Right lobe of liver (tissue), 6 donors: Measurements from ENCODE around the gene HINT2. TPM values are rescaled to one million over a fixed set of nuclear protein-coding genes. Genes with fewer than 3 reads are reported as not detected.

ENCODE experiments used
- ATAC-seq, 4 donors: fragments of 200-7000 bp; cut with Tn5 transposase; one replicate each; pipeline ENCODE4 v1.9.1; 2020; ENCODE audit warnings: mild to moderate bottlenecking in 4 of 4, moderate library complexity in 4 of 4
- DNase-seq, 3 donors: peaks; one replicate each; pipeline ENCODE4 v3.0.0-alpha.2; 2020
- H3K27ac ChIP-seq, 3 donors: fragments of 200-600 bp; one replicate each; pipeline ENCODE4 v1.8.0; 2022
- H3K27me3 ChIP-seq, 2 donors: fragments of 200-600 bp; one replicate each; pipeline ENCODE4 v1.8.0; 2022
- H3K36me3 ChIP-seq, 4 donors: fragments of 200-600 bp; sonication (generic) in 1 of 4; one replicate each; pipeline versions ENCODE4 v1.5.1 to v1.8.0; 2017 to 2022; ENCODE audit warnings: control low read depth in 1 of 4
- H3K4me1 ChIP-seq, 4 donors: fragments of 200-600 bp; sonication (generic) in 1 of 4; one replicate each; pipeline versions ENCODE4 v1.5.1 to v1.8.0; 2017 to 2022; ENCODE audit warnings: control low read depth in 1 of 4
- H3K4me3 ChIP-seq, 3 donors: fragments of 200-600 bp; one replicate each; pipeline ENCODE4 v1.8.0; 2022
- H3K9me3 ChIP-seq, 4 donors: fragments of 200-600 bp; sonication (generic) in 1 of 4; one replicate each; pipeline versions ENCODE4 v1.5.1 to v1.8.0; 2017 to 2022; ENCODE audit warnings: control low read depth in 1 of 4
- CTCF ChIP-seq, 4 donors: fragments of 200-600 bp in 3 of 4; fragments of 450-650 bp in 1 of 4; IDR thresholded peaks; one replicate each; pipeline versions ENCODE4 v1.5.1 to v1.8.0; 2016 to 2022; ENCODE audit warnings: antibody characterized with exemption in 4 of 4, mild to moderate bottlenecking in 2 of 4
- POLR2A ChIP-seq: fragments of 450-650 bp; IDR thresholded peaks from one replicate; pipeline ENCODE4 v1.6.1; 2017; ENCODE audit warnings: antibody characterized with exemption, mild to moderate bottlenecking
- WGBS: methylation state at CpG from one replicate; pipeline ENCODE4 v1.1.6; 2018; ENCODE audit warnings: low coverage, low lambda C conversion rate; ENCODE audit not compliant: insufficient coverage; ENCODE audit errors: missing lambda C conversion rate; 5-methylcytosine and 5-hydroxymethylcytosine counted together
- intact Hi-C, 2 donors: fragments of 100-400 bp; cut with DNase I; formaldehyde crosslinking; loops; one replicate each; pipeline versions ENCODE4 v1.11.2 to v1.14.1; 2022
- total RNA-seq, 6 experiments: library from RNA; depleted of rRNA in 2 of 6; stranded (reverse); fragments of >200 nt in 2 of 6; fragmentation: NEBNext Ultra II Directional in 3 of 6; extraction: Animal tissue kit (Norgen Biotek cat#: 25700) in 3 of 6; gene quantifications; one replicate each; pipeline versions ENCODE4 v1.1.0 to v1.2.4, GENCODE V29; 2016 to 2023
- donor health status: DM: no; HTN: yes; CAD: no.
- donor health status: DM: no; HTN: no; CAD: no.
- donor health status: DM: no; HTN: no; CAD: no.
- donor health status: DM: no; HTN: yes; CAD: no.
- donor health status: DM: no; HTN: yes; CAD: no.

HINT2 gene
- total RNA-seq, 6 experiments from 2014 or later, result 46.0 to 86.3 (median 67.1) TPM

- ATAC-seq, result no peak
- peak in 1 of 3 donors; percentile 17 for DNase-seq
- intact Hi-C loops, result no loop called here
These were observed 39.4 kb upstream of the HINT2 start for GRCh38 chr9:35854091-35854762.

GRCh38 chr9:35852876-35853865 is 38.3 kb upstream of the HINT2 start:
- no peaks in the 10 kb centered on the region for H3K27me3 ChIP-seq
- no peak overlapping the region for H3K27ac ChIP-seq
- ATAC-seq (peak in 1 of 4 donors; percentile 21), DNase-seq (peak in 1 of 3 donors; percentile 39)
- intact Hi-C loops, result no loop called here
- no peak for TF ChIP-seq CTCF (IDR thresholded peaks at IDR 0.05)
- TF ChIP-seq POLR2A, result no peak
- 75% methylated on average over 10 of the region's 25 CpGs for WGBS
- no peak overlapping the region for H3K4me3 ChIP-seq
- no peaks in the 10 kb centered on the region for H3K9me3 ChIP-seq
- H3K4me1 ChIP-seq, result no peaks in the 10 kb centered on the region
- no peaks in the 10 kb centered on the region for H3K36me3 ChIP-seq

More at GRCh38 chr9:35854091-35854762, 39.4 kb upstream of the HINT2 start:
- no peak for TF ChIP-seq CTCF (IDR thresholded peaks at IDR 0.05)
- TF ChIP-seq POLR2A, result no peak
- Histone ChIP-seq H3K4me1 (no peaks in the 10 kb centered on the region), H3K9me3 (no peaks in the 10 kb centered on the region), H3K36me3 (no peaks in the 10 kb centered on the region), H3K4me3 (no peak overlapping the region), H3K27ac (no peak overlapping the region), H3K27me3 (no peaks in the 10 kb centered on the region)
- 81% methylated on average over 5 of the region's 7 CpGs for WGBS

GRCh38 chr9:35852267-35852815 is 37.5 kb upstream of the HINT2 start:
- TF ChIP-seq POLR2A (no peak), CTCF (IDR thresholded peaks at IDR 0.05) (no peak)
- Histone ChIP-seq H3K27me3 (no peaks in the 10 kb centered on the region), H3K36me3 (no peaks in the 10 kb centered on the region), H3K4me3 (no peak overlapping the region), H3K4me1 (no peaks in the 10 kb centered on the region), H3K9me3 (no peaks in the 10 kb centered on the region), H3K27ac (no peak overlapping the region)
- DNase-seq (peak in 1 of 3 donors; percentile 13), ATAC-seq (no peak)
- 96% methylated on average over 2 of the region's 2 CpGs for WGBS
- intact Hi-C loops, result no loop called here

- WGBS, result 72% methylated on average over 2 of the region's 4 CpGs
- Histone ChIP-seq H3K4me3 (no peak overlapping the region), H3K9me3 (no peaks in the 10 kb centered on the region), H3K36me3 (peaks cover 0 to 3% (median 0%) of the 10 kb centered on the region in 4 donors), H3K27me3 (no peaks in the 10 kb centered on the region), H3K27ac (no peak overlapping the region), H3K4me1 (no peaks in the 10 kb centered on the region)
- intact Hi-C loops, result no loop called here
- ATAC-seq (no peak), DNase-seq (no peak)
- TF ChIP-seq CTCF (IDR thresholded peaks at IDR 0.05) (no peak), POLR2A (no peak)
These were observed 33.1 kb upstream of the HINT2 start for GRCh38 chr9:35847792-35848572.
